ENCODE measurements around the gene SMTNL2.

GRCh38 chr17:4536259-4536741 is 48.0 kb upstream of the SMTNL2 start:
- TF ChIP-seq CTCF (IDR thresholded peaks at IDR 0.05): no peak
- TF ChIP-seq POLR2A (IDR thresholded peaks at IDR 0.05): no peak

Measured in right lobe of liver (tissue), 4 donors.